SU-DHL-6 (cell line): Measurements from ENCODE around the gene GOLIM4.

Source experiments
- EZH2phosphoT487 ChIP-seq: fragments of 200-600 bp; sonication (generic), shearing (Covaris generic); conservative IDR thresholded peaks from 2 replicates; pipeline ENCODE4 v1.6.1; 2018; ENCODE audit warnings: mild to moderate bottlenecking, antibody characterized with exemption, low read length, moderate library complexity, mixed read lengths
- TF ChIP-seq, protein P1 (sequence below): fragments of 200-600 bp; sonication (generic); IDR thresholded peaks from one replicate; pipeline ENCODE4 v1.5.1; 2017; ENCODE audit warnings: antibody characterized with exemption, mild to moderate bottlenecking, low read length, moderate library complexity; ENCODE audit not compliant: insufficient read depth, poor library complexity, severe bottlenecking

DNA sequence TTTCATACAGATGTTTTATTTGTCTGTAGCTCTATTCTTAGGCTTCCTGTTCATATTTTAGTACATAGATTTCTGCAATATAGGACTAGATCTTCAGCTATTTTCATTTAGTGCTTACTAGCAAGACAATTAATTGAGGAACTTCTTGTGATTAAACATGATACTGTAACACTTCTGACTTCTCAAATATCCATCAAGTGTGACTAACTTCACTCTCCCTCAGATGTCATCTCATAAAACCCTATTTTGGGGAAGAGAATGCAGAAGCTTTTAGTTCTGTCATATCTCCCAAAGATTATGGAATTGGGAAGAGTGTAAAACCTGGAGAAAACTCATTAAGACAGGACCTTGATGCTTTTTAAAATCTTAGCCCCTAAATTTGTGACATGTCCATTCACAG is 28.6 kb upstream of the GOLIM4 start:
- TF ChIP-seq, protein P1, sequence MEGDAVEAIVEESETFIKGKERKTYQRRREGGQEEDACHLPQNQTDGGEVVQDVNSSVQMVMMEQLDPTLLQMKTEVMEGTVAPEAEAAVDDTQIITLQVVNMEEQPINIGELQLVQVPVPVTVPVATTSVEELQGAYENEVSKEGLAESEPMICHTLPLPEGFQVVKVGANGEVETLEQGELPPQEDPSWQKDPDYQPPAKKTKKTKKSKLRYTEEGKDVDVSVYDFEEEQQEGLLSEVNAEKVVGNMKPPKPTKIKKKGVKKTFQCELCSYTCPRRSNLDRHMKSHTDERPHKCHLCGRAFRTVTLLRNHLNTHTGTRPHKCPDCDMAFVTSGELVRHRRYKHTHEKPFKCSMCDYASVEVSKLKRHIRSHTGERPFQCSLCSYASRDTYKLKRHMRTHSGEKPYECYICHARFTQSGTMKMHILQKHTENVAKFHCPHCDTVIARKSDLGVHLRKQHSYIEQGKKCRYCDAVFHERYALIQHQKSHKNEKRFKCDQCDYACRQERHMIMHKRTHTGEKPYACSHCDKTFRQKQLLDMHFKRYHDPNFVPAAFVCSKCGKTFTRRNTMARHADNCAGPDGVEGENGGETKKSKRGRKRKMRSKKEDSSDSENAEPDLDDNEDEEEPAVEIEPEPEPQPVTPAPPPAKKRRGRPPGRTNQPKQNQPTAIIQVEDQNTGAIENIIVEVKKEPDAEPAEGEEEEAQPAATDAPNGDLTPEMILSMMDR, result no peak
- TF ChIP-seq EZH2phosphoT487, result no peak
